Measurements from ENCODE around the gene BOK.

The BOK gene

GRCh38 chr2:241541564-241542277 lies 16.8 kb upstream of the BOK start:
- Histone ChIP-seq H3K36me3 (ENCODE audit: control insufficient read depth, insufficient read depth, low read length) (no peaks in the 10 kb centered on the region), H3K27me3 (replicated peaks; ENCODE audit: control insufficient read depth, insufficient read depth, low read length) (no peaks in the 10 kb centered on the region; the same call in 1 of the 2 replicates), H3K4me3 (replicated peaks; ENCODE audit: low read depth, low read length) (no peak overlapping the region)
- no peak for DNase-seq (ENCODE audit: extremely low read depth, insufficient read length)
- TF ChIP-seq CTCF (IDR thresholded peaks at IDR 0.05; ENCODE audit: insufficient read depth, low read length, poor library complexity, severe bottlenecking): no peak

- no peak for TF ChIP-seq CTCF (IDR thresholded peaks at IDR 0.05; ENCODE audit: insufficient read depth, low read length, poor library complexity, severe bottlenecking)
- no peak overlapping the region for H3K4me3 ChIP-seq (replicated peaks; ENCODE audit: low read depth, low read length)
- no peaks in the 10 kb centered on the region; the same call in none of the 2 replicates for H3K27me3 ChIP-seq (replicated peaks; ENCODE audit: control insufficient read depth, insufficient read depth, low read length)
- no peak for DNase-seq (ENCODE audit: extremely low read depth, insufficient read length)
- H3K36me3 ChIP-seq (ENCODE audit: control insufficient read depth, insufficient read depth, low read length): no peaks in the 10 kb centered on the region
These were observed 16.3 kb upstream of the BOK start for GRCh38 chr2:241542278-241542605.

- no peaks in the 10 kb centered on the region; the same call in none of the 2 replicates for H3K27me3 ChIP-seq (replicated peaks; ENCODE audit: control insufficient read depth, insufficient read depth, low read length)
- H3K36me3 ChIP-seq (ENCODE audit: control insufficient read depth, insufficient read depth, low read length): no peaks in the 10 kb centered on the region
- H3K4me3 ChIP-seq (replicated peaks; ENCODE audit: low read depth, low read length): no peak overlapping the region
- no peak for DNase-seq (ENCODE audit: extremely low read depth, insufficient read length)
- TF ChIP-seq CTCF (IDR thresholded peaks at IDR 0.05; ENCODE audit: insufficient read depth, low read length, poor library complexity, severe bottlenecking): no peak
These were observed 13.4 kb upstream of the BOK start for GRCh38 chr2:241545106-241545505.

GRCh38 chr2:241545523-241546473 lies 12.7 kb upstream of the BOK start:
- no peaks in the 10 kb centered on the region; the same call in none of the 2 replicates for H3K27me3 ChIP-seq (replicated peaks; ENCODE audit: control insufficient read depth, insufficient read depth, low read length)
- no peak overlapping the region for H3K4me3 ChIP-seq (replicated peaks; ENCODE audit: low read depth, low read length)
- no peak for DNase-seq (ENCODE audit: extremely low read depth, insufficient read length)
- no peaks in the 10 kb centered on the region for H3K36me3 ChIP-seq (ENCODE audit: control insufficient read depth, insufficient read depth, low read length)
- TF ChIP-seq CTCF (IDR thresholded peaks at IDR 0.05; ENCODE audit: insufficient read depth, low read length, poor library complexity, severe bottlenecking): no peak

- DNase-seq (ENCODE audit: extremely low read depth, insufficient read length): no peak
- Histone ChIP-seq H3K4me3 (replicated peaks; ENCODE audit: low read depth, low read length) (no peak overlapping the region), H3K36me3 (ENCODE audit: control insufficient read depth, insufficient read depth, low read length) (no peaks in the 10 kb centered on the region), H3K27me3 (replicated peaks; ENCODE audit: control insufficient read depth, insufficient read depth, low read length) (no peaks in the 10 kb centered on the region; the same call in none of the 2 replicates)
- no peak for TF ChIP-seq CTCF (IDR thresholded peaks at IDR 0.05; ENCODE audit: insufficient read depth, low read length, poor library complexity, severe bottlenecking)
These were observed 11.6 kb upstream of the BOK start for GRCh38 chr2:241546771-241547498.
